HG02970 (cell line): ENCODE results near the gene MCAM.

ENCODE experiments used
- ATAC-seq: cut with Tn5 transposase; IDR thresholded peaks from one replicate; pipeline ENCODE4 v1.9.1; 2021; ENCODE audit warnings: mild to moderate bottlenecking, moderate library complexity, moderate number of reproducible peaks; ENCODE audit not compliant: unreplicated experiment, low FRiP score

Gene MCAM

DNA sequence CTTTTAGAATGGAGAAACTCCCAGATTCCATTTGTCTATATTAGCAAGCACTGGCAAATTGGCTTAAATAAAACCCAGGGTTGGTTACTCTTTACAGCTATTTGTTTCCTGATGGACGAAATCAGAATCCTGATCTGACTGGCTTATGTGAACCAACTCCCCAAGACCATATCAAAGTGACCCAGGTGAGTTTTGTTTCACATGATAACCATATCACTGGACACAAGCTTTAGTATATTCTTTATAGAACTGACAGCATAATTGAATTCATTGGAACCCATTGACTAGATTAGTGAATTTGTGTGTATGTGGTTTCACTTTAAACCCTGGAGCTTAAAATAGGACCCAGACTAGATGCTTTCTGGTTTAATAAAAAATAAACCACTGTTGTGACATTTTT, 39.3 kb downstream of the MCAM start:
- ATAC-seq: no peak

DNA sequence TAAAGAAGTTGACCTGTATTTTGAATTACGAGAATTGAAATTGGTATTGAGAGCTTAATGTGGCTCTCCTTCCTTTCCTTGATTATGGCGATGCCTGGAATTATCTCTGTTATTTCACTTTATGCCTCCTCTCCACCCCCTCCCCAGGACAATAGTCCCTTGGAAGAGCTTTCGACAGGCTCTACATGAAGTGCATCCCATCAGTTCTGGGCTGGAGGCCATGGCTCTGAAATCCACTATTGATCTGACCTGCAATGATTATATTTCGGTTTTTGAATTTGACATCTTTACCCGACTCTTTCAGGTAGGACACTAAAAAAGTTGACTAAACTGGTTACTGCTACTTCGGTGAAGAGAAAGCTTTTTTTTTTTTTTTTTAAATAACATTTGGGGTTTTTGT, 43.2 kb downstream of the MCAM start:
- no peak for ATAC-seq

- ATAC-seq: no peak
These were observed 49.3 kb downstream of the MCAM start for GRCh38 chr11:119267645-119268044.

DNA sequence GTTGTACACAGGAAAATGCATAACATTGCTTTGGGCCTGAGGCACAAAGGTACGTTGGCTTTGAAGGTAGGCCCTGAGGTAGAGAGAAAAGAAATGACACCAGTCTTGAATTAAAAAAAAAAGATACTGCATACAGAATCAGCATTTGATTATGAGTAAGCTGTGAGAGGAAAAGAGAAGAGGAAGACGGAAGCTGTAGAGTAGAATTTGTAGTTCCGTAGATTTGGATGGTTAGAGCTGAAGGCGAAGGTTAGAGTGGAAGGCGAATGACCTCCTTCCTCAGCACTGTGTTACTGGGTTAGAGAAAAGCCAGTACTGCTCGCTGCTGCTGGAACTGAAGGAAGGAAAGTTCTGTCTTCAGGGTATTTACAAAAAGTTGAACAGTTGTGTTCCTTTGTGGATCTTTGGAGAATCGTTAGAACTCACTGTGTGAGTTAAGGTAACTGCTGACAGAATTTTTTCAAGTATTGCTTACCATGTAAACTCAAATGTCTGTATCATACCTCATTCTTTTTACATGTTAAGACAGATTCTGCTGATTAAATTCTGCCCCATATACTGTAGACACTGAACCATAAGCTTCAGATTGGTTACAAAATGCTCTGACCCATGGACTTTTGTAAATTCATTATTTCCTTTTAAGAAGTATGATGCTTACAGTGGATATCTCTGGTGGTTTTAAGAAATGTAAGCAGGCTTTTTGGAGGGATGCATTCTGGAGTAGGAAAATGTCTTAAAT, 50.2 kb downstream of the MCAM start:
- no peak for ATAC-seq

DNA sequence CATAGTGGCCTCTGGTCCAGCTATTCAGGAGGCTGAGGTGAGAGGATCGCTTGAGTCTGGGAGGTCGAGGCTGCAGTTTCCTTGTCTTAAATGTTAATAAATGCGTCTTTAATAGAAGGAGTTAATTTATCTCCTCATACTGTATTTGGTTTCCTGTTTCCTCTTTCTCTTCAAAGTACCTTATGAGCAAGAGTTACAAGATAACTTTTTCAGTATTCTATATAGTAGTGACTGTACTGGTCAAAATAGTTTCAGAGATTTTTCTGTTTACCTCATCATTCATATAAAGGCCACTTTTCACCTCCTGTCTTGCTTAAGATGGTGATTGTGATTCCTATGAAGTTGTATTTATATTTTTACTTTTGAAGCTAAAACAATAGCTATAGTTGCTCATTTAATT, 50.9 kb downstream of the MCAM start:
- ATAC-seq: no peak

DNA sequence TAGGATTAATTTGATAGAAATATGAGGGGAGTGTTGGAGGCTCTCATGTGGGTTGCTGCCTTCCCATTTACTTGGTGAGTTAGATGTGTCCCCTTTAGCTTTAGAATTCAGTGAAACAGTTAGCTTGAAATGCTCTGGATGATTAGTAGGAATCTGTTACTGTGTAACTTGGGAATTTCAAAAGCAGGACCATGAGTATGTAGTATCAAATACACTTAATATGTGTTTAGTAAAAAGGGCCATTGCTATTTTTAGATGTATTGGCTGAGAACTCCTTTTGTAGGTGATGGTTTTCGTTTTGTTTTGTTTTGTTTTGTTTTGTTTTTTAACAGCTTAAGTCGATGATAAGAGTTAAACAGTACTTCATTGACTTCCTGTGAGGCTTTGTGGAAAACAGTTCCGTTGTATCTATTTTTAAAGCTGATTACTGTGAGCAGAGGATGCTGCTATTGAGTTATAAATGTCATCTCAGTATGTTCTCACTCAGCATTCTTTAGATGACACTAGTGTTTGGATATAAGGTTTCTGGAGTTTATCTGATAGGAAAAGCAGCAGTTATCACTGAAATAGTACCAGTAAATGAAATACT, 53.5 kb downstream of the MCAM start:
- ATAC-seq: no peak

- no peak for ATAC-seq
These were observed 54.1 kb downstream of the MCAM start for GRCh38 chr11:119262668-119263351.

DNA sequence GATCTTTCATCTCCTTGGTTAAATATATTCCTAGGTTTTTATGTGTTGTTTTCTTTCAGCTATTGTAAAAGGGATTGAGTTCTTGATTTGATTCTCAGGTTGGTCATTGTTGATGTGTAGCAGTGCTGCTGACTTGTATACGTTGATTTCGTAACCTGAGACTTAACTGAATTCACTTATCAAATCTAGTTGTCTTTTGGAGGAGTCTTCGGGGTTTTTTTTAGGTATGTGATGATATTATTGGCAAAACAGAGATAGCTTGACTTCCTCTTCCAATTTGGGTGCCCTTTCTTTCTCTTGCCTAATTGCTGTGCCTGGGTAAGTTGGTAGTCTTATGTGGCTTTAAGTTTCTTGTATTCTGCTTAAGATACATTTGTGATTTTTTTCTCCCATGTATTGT, 57.9 kb downstream of the MCAM start:
- no peak for ATAC-seq
